T-helper 2 cell (primary cell): ENCODE data around the gene CD226.
"Not testable (repeated sequence)": the region's sequence is repeated elsewhere in the genome, so short reads cannot be mapped to it uniquely, and the experiment has no call there.

Source experiments
- DNase-seq, 5 experiments: peaks; one replicate each; pipeline versions ENCODE4 v3.0.0 to v3.0.0-alpha.2; 2012 to 2022

CD226 gene

GRCh38 chr18:69871363-69871762, 76.3 kb downstream of the CD226 start:
- no peak for DNase-seq

- DNase-seq = no peak
Measured at GRCh38 chr18:69870736-69871135, 76.9 kb downstream of the CD226 start.

- no peak for DNase-seq
Measured at GRCh38 chr18:69866212-69866611, 81.5 kb downstream of the CD226 start.

GRCh38 chr18:69865776-69866175, 81.9 kb downstream of the CD226 start:
- DNase-seq = no peak

- DNase-seq = not testable (repeated sequence)
Measured at GRCh38 chr18:69864802-69865201, 82.9 kb downstream of the CD226 start.

- DNase-seq = no peak
Measured at GRCh38 chr18:69858897-69859296, 88.8 kb downstream of the CD226 start.

GRCh38 chr18:69854455-69854854, 93.2 kb downstream of the CD226 start:
- DNase-seq = no peak

- no peak for DNase-seq
Measured at GRCh38 chr18:69853051-69853450, 94.6 kb downstream of the CD226 start.

- peak in 1 of 5 experiments; percentile 34 for DNase-seq
Measured at GRCh38 chr18:69845593-69846506, 101.8 kb downstream of the CD226 start.

- no peak for DNase-seq
Measured at GRCh38 chr18:69844656-69845055, 103.0 kb downstream of the CD226 start.

- no peak for DNase-seq
Measured at GRCh38 chr18:69843015-69843414, 104.7 kb downstream of the CD226 start.

GRCh38 chr18:69841117-69841516, 106.6 kb downstream of the CD226 start:
- no peak for DNase-seq

GRCh38 chr18:69840445-69840844, 107.2 kb downstream of the CD226 start:
- no peak for DNase-seq

- no peak for DNase-seq
Measured at GRCh38 chr18:69840001-69840400, 107.7 kb downstream of the CD226 start.

GRCh38 chr18:69839497-69839896, 108.2 kb downstream of the CD226 start:
- DNase-seq = no peak

GRCh38 chr18:69838620-69839411, 108.9 kb downstream of the CD226 start:
- peak in 1 of 5 experiments; percentile 8 for DNase-seq

- no peak for DNase-seq
Measured at GRCh38 chr18:69838003-69838402, 109.7 kb downstream of the CD226 start.

- not testable (repeated sequence) for DNase-seq
Measured at GRCh38 chr18:69834980-69835379, 112.7 kb downstream of the CD226 start.

- DNase-seq = peak in 1 of 5 experiments; percentile 33
Measured at GRCh38 chr18:69830189-69830588, 117.5 kb downstream of the CD226 start.

- DNase-seq = no peak
Measured at GRCh38 chr18:69820538-69820937, 127.1 kb downstream of the CD226 start.

- no peak for DNase-seq
Measured at GRCh38 chr18:69819460-69819859, 128.2 kb downstream of the CD226 start.

- no peak for DNase-seq
Measured at GRCh38 chr18:69817335-69817940, 130.2 kb downstream of the CD226 start.

- no peak for DNase-seq
Measured at GRCh38 chr18:69814861-69815385, 132.8 kb downstream of the CD226 start.
